Sigmoid colon (tissue), 4 donors: ENCODE data around the gene PGLYRP3.

Experiments used
- EP300 ChIP-seq, 4 donors: sonication (generic); formaldehyde crosslinking; IDR thresholded peaks; one replicate each; pipeline ENCODE4 v1.6.1; 2017; ENCODE audit warnings: antibody characterized with exemption in 4 of 4
- POLR2A ChIP-seq, 2 donors: fragments of 450-650 bp; IDR thresholded peaks; one replicate each; pipeline ENCODE4 v1.6.1; 2016; ENCODE audit warnings: antibody characterized with exemption in 2 of 2, mild to moderate bottlenecking in 2 of 2, moderate library complexity in 2 of 2
- POLR2AphosphoS5 ChIP-seq, 4 donors: sonication (generic); formaldehyde crosslinking; IDR thresholded peaks; one replicate each; pipeline ENCODE4 v1.6.1; 2017; ENCODE audit warnings: antibody characterized with exemption in 4 of 4
- TF ChIP-seq, protein P1 (sequence below), 4 experiments: fragments of 450-650 bp in 3 of 4; fragments of 200-600 bp in 1 of 4; IDR thresholded peaks; one replicate each; pipeline ENCODE4 v1.5.1; 2016 to 2019; ENCODE audit warnings: antibody characterized with exemption in 4 of 4, mild to moderate bottlenecking in 3 of 4, moderate library complexity in 2 of 4

DNA sequence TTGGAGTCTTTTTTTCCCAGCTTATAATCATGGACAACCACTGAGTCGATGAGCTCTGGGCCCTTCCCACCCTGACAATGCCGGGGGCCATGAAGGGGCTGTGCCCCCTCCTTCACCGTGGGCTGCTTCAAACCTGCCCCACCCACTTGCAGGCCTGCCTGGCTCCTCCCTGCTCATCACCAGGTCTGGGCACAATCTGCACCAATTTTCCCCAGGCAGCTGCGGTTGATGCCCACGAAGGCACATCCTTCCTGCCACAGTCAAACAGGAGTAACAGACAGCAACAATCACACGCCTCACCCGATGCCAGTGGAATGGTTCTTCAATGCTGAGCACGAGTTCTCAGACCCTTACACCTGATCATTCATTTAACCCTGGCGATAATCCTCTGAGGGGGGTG lies 18.9 kb downstream of the PGLYRP3 start:
- TF ChIP-seq, protein P1, sequence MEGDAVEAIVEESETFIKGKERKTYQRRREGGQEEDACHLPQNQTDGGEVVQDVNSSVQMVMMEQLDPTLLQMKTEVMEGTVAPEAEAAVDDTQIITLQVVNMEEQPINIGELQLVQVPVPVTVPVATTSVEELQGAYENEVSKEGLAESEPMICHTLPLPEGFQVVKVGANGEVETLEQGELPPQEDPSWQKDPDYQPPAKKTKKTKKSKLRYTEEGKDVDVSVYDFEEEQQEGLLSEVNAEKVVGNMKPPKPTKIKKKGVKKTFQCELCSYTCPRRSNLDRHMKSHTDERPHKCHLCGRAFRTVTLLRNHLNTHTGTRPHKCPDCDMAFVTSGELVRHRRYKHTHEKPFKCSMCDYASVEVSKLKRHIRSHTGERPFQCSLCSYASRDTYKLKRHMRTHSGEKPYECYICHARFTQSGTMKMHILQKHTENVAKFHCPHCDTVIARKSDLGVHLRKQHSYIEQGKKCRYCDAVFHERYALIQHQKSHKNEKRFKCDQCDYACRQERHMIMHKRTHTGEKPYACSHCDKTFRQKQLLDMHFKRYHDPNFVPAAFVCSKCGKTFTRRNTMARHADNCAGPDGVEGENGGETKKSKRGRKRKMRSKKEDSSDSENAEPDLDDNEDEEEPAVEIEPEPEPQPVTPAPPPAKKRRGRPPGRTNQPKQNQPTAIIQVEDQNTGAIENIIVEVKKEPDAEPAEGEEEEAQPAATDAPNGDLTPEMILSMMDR (IDR thresholded peaks at IDR 0.05) = no peak
- TF ChIP-seq POLR2AphosphoS5 (IDR thresholded peaks at IDR 0.05) (no peak), EP300 (IDR thresholded peaks at IDR 0.05) (no peak), POLR2A (IDR thresholded peaks at IDR 0.05) (no peak)
